WERI-Rb-1 (cell line): ENCODE measurements around the gene CDKN1C.
"Not testable (repeated sequence)": the region's sequence is repeated elsewhere in the genome, so short reads cannot be mapped to it uniquely, and the experiment has no call there.

Experiments used
- DNase-seq: peaks from one replicate; pipeline ENCODE4 v3.0.0-alpha.2; 2020
- H3K27ac ChIP-seq: fragments of 250-450 bp; sonication (Bioruptor Pico); 2 replicates; pipeline ENCODE4 v1.5.1; 2020; ENCODE audit warnings: mild to moderate bottlenecking, moderate library complexity
- H3K27me3 ChIP-seq: fragments of 250-450 bp; sonication (Bioruptor Pico); 2 replicates; pipeline ENCODE4 v1.5.1; 2021; ENCODE audit warnings: mild to moderate bottlenecking, low read depth, moderate library complexity; ENCODE audit not compliant: insufficient read depth, severe bottlenecking
- H3K36me3 ChIP-seq: fragments of 250-450 bp; sonication (Bioruptor Pico); 2 replicates; pipeline ENCODE4 v1.5.1; 2020; ENCODE audit warnings: mild to moderate bottlenecking, moderate library complexity
- H3K4me3 ChIP-seq: 2 replicates; pipeline ENCODE4 v1.5.1; 2011; ENCODE audit warnings: low read depth, mild to moderate bottlenecking, control low read depth, low read length
- H3K9me3 ChIP-seq: fragments of 250-450 bp; sonication (Bioruptor Pico); 2 replicates; pipeline ENCODE4 v1.5.1; 2021; ENCODE audit warnings: mild to moderate bottlenecking, moderate library complexity; ENCODE audit not compliant: severe bottlenecking
- CTCF ChIP-seq: IDR thresholded peaks from 2 replicates; pipeline ENCODE4 v1.5.1; 2011; ENCODE audit warnings: low read depth, mild to moderate bottlenecking, control low read depth, inconsistent platforms, low read length

CDKN1C gene

GRCh38 chr11:2908130-2908529, 22.6 kb upstream of the CDKN1C start:
- no peaks in the 10 kb centered on the region for H3K36me3 ChIP-seq
- DNase-seq, result no peak
- no peak for TF ChIP-seq CTCF

GRCh38 chr11:2905299-2905698, 19.7 kb upstream of the CDKN1C start:
- not testable (repeated sequence) for H3K9me3 ChIP-seq, DNase-seq, H3K36me3 ChIP-seq, H3K27ac ChIP-seq, H3K4me3 ChIP-seq, H3K27me3 ChIP-seq

More at GRCh38 chr11:2908130-2908529, 22.6 kb upstream of the CDKN1C start:
- Histone ChIP-seq H3K27me3 (no peaks in the 10 kb centered on the region), H3K27ac (no peak overlapping the region), H3K9me3 (no peaks in the 10 kb centered on the region), H3K4me3 (no peak overlapping the region)

GRCh38 chr11:2904153-2905052, 18.8 kb upstream of the CDKN1C start:
- no peak for TF ChIP-seq CTCF
- H3K9me3 ChIP-seq, result no peaks in the 10 kb centered on the region
- no peak for DNase-seq
- H3K27me3 ChIP-seq, result no peaks in the 10 kb centered on the region
- H3K27ac ChIP-seq, result no peak overlapping the region
- H3K4me3 ChIP-seq, result no peak overlapping the region
- H3K36me3 ChIP-seq, result no peaks in the 10 kb centered on the region

GRCh38 chr11:2903672-2904011, 18.1 kb upstream of the CDKN1C start:
- H3K4me3 ChIP-seq, result no peak overlapping the region
- no peaks in the 10 kb centered on the region for H3K27me3 ChIP-seq
- no peak for TF ChIP-seq CTCF
- H3K27ac ChIP-seq, result no peak overlapping the region
- no peaks in the 10 kb centered on the region for H3K9me3 ChIP-seq
- DNase-seq, result no peak
- H3K36me3 ChIP-seq, result no peaks in the 10 kb centered on the region

- TF ChIP-seq CTCF, result no peak
- Histone ChIP-seq H3K36me3 (no peaks in the 10 kb centered on the region), H3K27ac (no peak overlapping the region), H3K27me3 (no peaks in the 10 kb centered on the region), H3K4me3 (peak overlapping the region; percentile 76), H3K9me3 (no peaks in the 10 kb centered on the region)
- no peak for DNase-seq
These were observed 17.5 kb upstream of the CDKN1C start for GRCh38 chr11:2902784-2903671.
